ENCODE measurements around the gene FAM168A.
"Not testable (repeated sequence)": the region's sequence is repeated elsewhere in the genome, so short reads cannot be mapped to it uniquely, and the experiment has no call there.

Gene FAM168A

DNA sequence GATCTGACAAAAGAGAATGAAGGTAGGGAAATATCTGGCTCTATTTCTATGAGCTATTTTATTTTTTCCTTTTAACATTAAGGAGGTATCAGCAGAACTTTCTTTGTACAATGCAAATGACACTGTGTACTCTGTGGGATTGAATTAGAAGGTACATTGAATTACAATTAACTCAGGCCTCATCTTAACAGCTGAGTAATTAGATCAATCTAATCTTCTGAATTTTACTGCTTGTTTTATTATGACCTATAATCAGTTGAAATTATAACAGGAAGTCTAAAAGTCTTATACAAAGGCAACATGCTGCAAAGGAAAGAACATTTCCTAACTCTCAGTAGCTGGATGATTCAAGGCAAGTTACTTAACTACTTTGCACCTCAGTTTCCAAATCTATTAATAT, 151.9 kb downstream of the FAM168A start:
- no peak overlapping the region for H3K27ac ChIP-seq (ENCODE audit: low read depth, low read length)
- H3K9ac ChIP-seq (ENCODE audit: low read depth, low read length), result no peak overlapping the region
- H3K36me3 ChIP-seq (ENCODE audit: insufficient read depth, low read length), result no peaks in the 10 kb centered on the region
- peaks cover 6% of the 10 kb centered on the region; the same call in 1 of the 2 replicates for H3K4me1 ChIP-seq (ENCODE audit: insufficient read depth, low read length)
- no peaks in the 10 kb centered on the region for H3K27me3 ChIP-seq (ENCODE audit: insufficient read depth, low read length)
- H3K4me3 ChIP-seq (ENCODE audit: low read length), result no peak overlapping the region
- H3K9me3 ChIP-seq (ENCODE audit: insufficient read depth, low read depth, low read length), result no peaks in the 10 kb centered on the region

DNA sequence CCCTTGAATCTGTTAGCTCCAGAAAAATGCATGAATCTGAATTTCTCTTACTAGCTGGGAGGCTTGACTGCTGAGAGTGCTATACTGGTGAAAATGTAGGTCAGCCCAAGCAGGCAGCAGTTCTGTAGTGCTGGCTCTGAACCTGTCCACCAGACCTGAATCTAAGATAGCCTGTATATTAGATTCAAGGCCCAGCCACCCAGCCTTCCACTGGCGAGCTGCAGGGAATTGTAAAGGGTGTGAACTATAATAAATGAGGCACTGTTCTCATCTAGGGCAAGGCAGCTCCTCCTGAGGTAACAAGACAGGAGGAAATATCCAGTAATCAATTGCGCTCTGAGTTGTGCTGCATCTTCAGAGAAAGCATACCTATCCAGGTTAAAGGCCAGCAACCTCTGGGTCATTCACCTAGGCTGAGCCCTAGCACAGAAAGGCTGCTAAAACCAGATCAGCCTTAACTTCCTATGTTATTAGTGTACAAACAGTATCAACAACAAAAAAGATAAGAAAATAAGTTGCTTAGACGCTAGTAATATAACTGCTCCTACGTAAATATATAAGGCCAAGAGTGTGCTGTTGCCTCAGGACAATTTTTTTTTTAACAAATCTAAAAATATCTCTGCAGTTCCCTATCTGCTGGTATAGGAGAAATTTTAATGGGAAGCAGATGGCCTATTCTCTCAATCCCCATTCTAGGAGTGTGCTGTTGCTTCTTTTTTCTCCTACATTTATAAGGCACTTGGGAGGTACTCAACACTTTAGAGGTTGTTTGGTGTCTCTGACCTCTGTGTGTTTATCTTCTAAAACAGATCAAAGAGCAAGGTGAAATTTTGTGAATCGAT, 158.7 kb downstream of the FAM168A start:
- Histone ChIP-seq H3K9ac (ENCODE audit: low read depth, low read length) (no peak overlapping the region), H3K27me3 (ENCODE audit: insufficient read depth, low read length) (no peaks in the 10 kb centered on the region), H3K4me3 (ENCODE audit: low read length) (no peak overlapping the region), H3K4me1 (ENCODE audit: insufficient read depth, low read length) (peaks cover 26% of the 10 kb centered on the region), H3K36me3 (ENCODE audit: insufficient read depth, low read length) (no peaks in the 10 kb centered on the region), H3K27ac (ENCODE audit: low read depth, low read length) (no peak overlapping the region), H3K9me3 (ENCODE audit: insufficient read depth, low read depth, low read length) (no peaks in the 10 kb centered on the region)
- WGBS, result 93% methylated on average over 3 of the region's 5 CpGs

DNA sequence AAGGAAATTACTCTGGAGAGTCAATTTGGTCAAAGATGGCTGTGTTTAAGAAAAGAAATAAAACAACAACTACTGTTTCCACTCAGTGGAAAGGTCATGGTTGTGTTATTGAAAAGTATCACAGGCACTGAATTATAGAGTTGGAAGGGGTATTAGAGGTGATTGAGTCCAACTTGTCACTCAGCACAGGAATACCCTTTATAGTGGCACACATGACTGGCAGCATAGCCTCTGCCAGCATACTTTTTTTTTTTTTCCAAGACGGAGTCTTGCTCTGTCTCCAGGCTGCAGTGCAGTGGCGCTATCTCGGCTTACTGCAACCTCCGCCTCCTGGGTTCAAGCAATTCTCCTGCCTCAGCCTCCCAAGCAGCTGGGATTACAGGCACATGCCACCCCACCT, 161.1 kb downstream of the FAM168A start:
- WGBS, result 98% methylated on average over 4 of the region's 4 CpGs
- H3K4me3 ChIP-seq (ENCODE audit: low read length), result not testable (repeated sequence)
- peaks cover 26% of the 10 kb centered on the region for H3K4me1 ChIP-seq (ENCODE audit: insufficient read depth, low read length)

DNA sequence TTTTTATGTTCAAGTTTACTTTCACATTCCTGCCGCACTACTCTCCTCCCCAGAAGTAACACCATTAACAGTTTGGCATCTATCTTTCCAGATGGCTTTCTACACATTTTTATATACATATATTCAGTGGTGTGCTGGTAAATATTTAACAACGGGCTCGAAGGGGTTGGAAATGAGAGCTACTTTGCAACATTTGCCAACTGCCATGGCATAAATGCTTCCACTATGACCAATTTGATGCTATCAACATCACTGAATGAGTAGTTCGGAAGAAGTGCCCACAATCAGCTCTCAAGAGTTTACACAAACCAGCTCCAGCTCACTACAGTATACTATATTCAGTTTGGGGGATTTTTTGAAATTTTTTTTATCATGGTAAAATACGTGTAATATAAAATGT, 166.5 kb downstream of the FAM168A start:
- no peaks in the 10 kb centered on the region for H3K9me3 ChIP-seq (ENCODE audit: insufficient read depth, low read depth, low read length)
- H3K4me1 ChIP-seq (ENCODE audit: insufficient read depth, low read length), result peaks cover 16% of the 10 kb centered on the region
- H3K4me3 ChIP-seq (ENCODE audit: low read length), result no peak overlapping the region
- H3K9ac ChIP-seq (ENCODE audit: low read depth, low read length), result no peak overlapping the region
- H3K27me3 ChIP-seq (ENCODE audit: insufficient read depth, low read length), result no peaks in the 10 kb centered on the region
- H3K36me3 ChIP-seq (ENCODE audit: insufficient read depth, low read length), result peaks cover 3% of the 10 kb centered on the region; the same call in 1 of the 2 replicates
- no peak overlapping the region for H3K27ac ChIP-seq (ENCODE audit: low read depth, low read length)
- 100% methylated on average over 4 of the region's 5 CpGs for WGBS

More for the DNA sequence above, 161.1 kb downstream of the FAM168A start:
- not testable (repeated sequence) for H3K9me3 ChIP-seq (ENCODE audit: insufficient read depth, low read depth, low read length); H3K9ac ChIP-seq (ENCODE audit: low read depth, low read length); H3K27ac ChIP-seq (ENCODE audit: low read depth, low read length); H3K36me3 ChIP-seq (ENCODE audit: insufficient read depth, low read length); H3K27me3 ChIP-seq (ENCODE audit: insufficient read depth, low read length)

DNA sequence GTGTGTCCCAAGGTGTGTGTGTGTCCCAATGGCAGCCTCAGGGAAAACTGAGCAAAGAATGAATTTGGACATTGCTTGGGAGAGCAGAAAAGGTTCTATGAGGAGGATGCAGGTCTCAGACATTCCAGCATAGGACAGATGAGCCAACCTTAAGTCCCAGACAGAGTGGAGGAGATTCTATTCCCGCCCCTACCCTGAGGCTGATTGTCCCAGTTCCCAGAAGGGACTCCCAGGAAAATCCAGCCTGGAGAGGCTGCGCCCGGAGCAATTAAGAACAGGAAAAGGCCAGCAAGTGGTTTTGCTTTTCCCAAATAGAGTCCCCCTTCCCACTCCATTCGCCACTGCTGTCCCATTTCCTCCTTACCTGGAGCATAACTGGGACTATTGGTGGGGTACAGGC, 167.6 kb downstream of the FAM168A start:
- Histone ChIP-seq H3K9me3 (ENCODE audit: insufficient read depth, low read depth, low read length) (no peaks in the 10 kb centered on the region), H3K27me3 (ENCODE audit: insufficient read depth, low read length) (no peaks in the 10 kb centered on the region), H3K4me3 (ENCODE audit: low read length) (no peak overlapping the region), H3K9ac (ENCODE audit: low read depth, low read length) (no peak overlapping the region), H3K36me3 (ENCODE audit: insufficient read depth, low read length) (peaks cover 3% of the 10 kb centered on the region; the same call in 1 of the 2 replicates), H3K27ac (ENCODE audit: low read depth, low read length) (no peak overlapping the region), H3K4me1 (ENCODE audit: insufficient read depth, low read length) (peaks cover 10% of the 10 kb centered on the region; the same call in 1 of the 2 replicates)
- 87% methylated on average over 3 of the region's 4 CpGs for WGBS

DNA sequence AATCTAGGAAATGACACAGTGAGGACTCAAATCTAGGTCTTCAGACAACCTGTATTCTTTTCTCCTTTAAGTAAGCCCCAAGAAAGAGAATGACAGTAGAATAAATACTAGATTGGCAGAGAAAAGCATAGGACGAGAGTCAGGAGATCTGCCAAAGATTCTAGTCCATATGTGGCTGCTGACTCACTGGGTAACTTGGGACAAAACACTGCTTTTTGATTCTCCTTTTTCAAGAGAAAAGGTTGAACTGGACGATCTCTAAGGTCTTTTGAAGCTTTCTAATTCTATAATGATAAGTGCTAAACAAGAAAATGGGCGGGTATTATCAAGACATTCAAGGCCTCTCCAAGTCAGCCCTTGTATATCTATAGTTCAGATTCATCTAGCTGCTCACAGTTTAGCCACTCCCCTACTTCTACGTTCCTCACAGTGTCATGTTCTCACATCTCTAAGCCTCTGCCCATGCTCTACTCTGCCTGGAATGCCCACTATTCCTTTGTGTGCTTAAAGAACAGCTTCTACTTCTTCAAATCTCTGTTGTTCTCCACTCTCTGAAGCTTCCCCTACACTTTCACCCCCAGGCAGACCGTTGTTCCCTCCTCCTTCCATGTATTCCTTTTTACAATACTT, 168.7 kb downstream of the FAM168A start:
- Histone ChIP-seq H3K4me1 (ENCODE audit: insufficient read depth, low read length) (peaks cover 3% of the 10 kb centered on the region; the same call in 1 of the 2 replicates), H3K27ac (ENCODE audit: low read depth, low read length) (no peak overlapping the region), H3K9me3 (ENCODE audit: insufficient read depth, low read depth, low read length) (no peaks in the 10 kb centered on the region), H3K27me3 (ENCODE audit: insufficient read depth, low read length) (no peaks in the 10 kb centered on the region), H3K9ac (ENCODE audit: low read depth, low read length) (no peak overlapping the region), H3K36me3 (ENCODE audit: insufficient read depth, low read length) (peaks cover 3% of the 10 kb centered on the region; the same call in 1 of the 2 replicates), H3K4me3 (ENCODE audit: low read length) (no peak overlapping the region)
- WGBS, result 89% methylated on average over 5 of the region's 5 CpGs

DNA sequence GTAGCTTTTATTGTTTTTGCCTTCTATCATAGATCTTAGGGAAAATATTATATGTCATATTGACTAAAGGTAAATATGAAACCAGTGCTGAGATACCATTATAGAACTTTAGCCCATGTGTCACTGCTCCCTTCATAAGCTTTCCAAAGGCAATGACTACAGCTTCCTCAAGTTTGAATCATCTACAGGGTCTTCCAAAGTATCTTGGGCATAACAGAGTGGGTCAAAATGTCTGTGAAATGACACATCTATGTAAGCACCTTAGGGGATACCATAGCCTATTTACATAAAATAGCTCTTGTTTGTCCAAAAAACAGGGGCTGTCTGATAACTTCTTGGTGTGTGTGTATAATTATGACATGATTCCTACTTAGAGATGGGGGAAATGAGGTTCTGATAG, 169.2 kb downstream of the FAM168A start:
- H3K4me3 ChIP-seq (ENCODE audit: low read length), result no peak overlapping the region
- H3K36me3 ChIP-seq (ENCODE audit: insufficient read depth, low read length), result peaks cover 3% of the 10 kb centered on the region; the same call in 1 of the 2 replicates
- H3K4me1 ChIP-seq (ENCODE audit: insufficient read depth, low read length), result peaks cover 3% of the 10 kb centered on the region; the same call in 1 of the 2 replicates
- H3K9me3 ChIP-seq (ENCODE audit: insufficient read depth, low read depth, low read length), result no peaks in the 10 kb centered on the region
- no peaks in the 10 kb centered on the region for H3K27me3 ChIP-seq (ENCODE audit: insufficient read depth, low read length)
- H3K27ac ChIP-seq (ENCODE audit: low read depth, low read length), result no peak overlapping the region
- H3K9ac ChIP-seq (ENCODE audit: low read depth, low read length), result no peak overlapping the region

DNA sequence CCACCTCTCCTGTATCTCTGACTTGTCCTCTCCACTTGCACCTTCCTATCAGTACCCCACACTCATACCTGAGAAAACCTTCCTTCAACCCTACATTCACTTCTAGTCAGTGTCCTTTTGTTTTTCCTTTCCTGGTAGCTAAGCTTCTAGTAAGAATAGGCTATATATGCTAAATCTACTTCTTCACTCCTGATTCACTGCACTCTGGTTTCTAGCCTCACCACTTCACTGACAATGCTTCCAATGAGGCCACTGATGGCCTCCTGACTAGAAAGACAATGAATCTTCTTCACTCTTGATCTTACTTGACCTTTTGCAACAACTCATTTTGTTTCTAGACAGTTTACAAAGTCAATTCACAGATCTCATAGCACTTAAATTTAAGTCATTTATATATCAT, 169.7 kb downstream of the FAM168A start:
- H3K27me3 ChIP-seq (ENCODE audit: insufficient read depth, low read length), result no peaks in the 10 kb centered on the region
- no peak overlapping the region for H3K27ac ChIP-seq (ENCODE audit: low read depth, low read length)
- no peaks in the 10 kb centered on the region for H3K9me3 ChIP-seq (ENCODE audit: insufficient read depth, low read depth, low read length)
- no peak overlapping the region for H3K9ac ChIP-seq (ENCODE audit: low read depth, low read length)
- peaks cover 3% of the 10 kb centered on the region; the same call in 1 of the 2 replicates for H3K4me1 ChIP-seq (ENCODE audit: insufficient read depth, low read length)
- no peak overlapping the region for H3K4me3 ChIP-seq (ENCODE audit: low read length)
- peaks cover 3% of the 10 kb centered on the region; the same call in 1 of the 2 replicates for H3K36me3 ChIP-seq (ENCODE audit: insufficient read depth, low read length)

DNA sequence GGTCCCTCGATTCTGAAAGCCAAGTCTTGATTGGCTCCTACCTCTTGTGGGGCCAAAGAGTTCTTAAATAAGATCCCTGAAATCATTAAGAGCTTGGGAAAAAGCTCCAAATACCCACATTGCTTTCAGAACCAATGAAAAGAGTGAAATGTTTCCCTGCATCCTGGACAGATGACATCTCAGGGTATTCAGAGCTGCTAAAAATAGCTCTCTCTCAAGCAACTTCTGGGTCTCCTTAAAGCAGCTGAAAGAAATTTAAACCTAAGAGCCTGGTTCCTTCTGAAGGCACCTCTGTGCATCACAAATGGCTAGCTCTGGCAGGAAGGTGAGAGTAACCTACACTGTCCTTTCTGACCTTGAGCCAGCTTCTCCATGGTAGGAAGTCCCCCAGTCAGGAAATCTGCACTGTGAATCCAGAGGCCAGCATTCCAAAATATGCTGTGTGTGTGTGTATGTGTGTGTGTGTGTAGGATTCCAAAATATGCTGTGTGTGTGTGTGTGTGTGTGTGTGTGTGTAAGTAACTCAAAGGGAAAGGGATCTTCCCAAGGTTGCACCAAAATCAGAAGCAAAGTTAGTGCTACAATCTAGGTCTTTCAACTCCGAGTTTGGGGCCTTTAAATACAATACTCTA, 171.6 kb downstream of the FAM168A start:
- peaks cover 3% of the 10 kb centered on the region; the same call in 1 of the 2 replicates for H3K4me1 ChIP-seq (ENCODE audit: insufficient read depth, low read length)
- 97% methylated on average over 2 of the region's 2 CpGs for WGBS

DNA sequence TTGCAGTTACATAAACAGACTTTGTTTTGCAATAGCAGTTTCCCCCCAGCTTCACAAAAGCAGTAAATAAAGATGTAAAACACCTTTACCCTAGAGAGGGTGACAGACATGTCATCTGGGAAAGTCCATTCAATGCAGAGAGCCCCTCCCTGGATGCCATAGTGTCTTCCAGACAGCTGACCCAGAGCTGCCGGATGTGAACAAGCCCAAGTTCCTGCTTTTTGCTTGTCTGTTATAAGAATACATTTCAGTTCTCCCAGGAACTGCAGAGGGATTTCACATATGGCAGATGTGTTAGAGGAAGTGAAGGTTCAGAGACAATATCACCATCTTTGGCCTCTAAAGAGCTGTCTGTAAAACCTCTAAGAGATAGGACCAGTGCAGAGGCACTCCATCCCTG, 172.8 kb downstream of the FAM168A start:
- Histone ChIP-seq H3K9me3 (ENCODE audit: insufficient read depth, low read depth, low read length) (no peaks in the 10 kb centered on the region), H3K36me3 (ENCODE audit: insufficient read depth, low read length) (peaks cover 3% of the 10 kb centered on the region; the same call in 1 of the 2 replicates), H3K9ac (ENCODE audit: low read depth, low read length) (no peak overlapping the region), H3K4me1 (ENCODE audit: insufficient read depth, low read length) (peaks cover 3% of the 10 kb centered on the region; the same call in 1 of the 2 replicates), H3K27ac (ENCODE audit: low read depth, low read length) (no peak overlapping the region), H3K4me3 (ENCODE audit: low read length) (no peak overlapping the region), H3K27me3 (ENCODE audit: insufficient read depth, low read length) (no peaks in the 10 kb centered on the region)
- WGBS, result 80% methylated on average over 1 of the region's 1 CpG

More for the DNA sequence above, 171.6 kb downstream of the FAM168A start:
- H3K4me3 ChIP-seq (ENCODE audit: low read length), result no peak overlapping the region
- H3K36me3 ChIP-seq (ENCODE audit: insufficient read depth, low read length), result peaks cover 3% of the 10 kb centered on the region; the same call in 1 of the 2 replicates
- no peaks in the 10 kb centered on the region for H3K9me3 ChIP-seq (ENCODE audit: insufficient read depth, low read depth, low read length)
- H3K9ac ChIP-seq (ENCODE audit: low read depth, low read length), result no peak overlapping the region
- no peak overlapping the region for H3K27ac ChIP-seq (ENCODE audit: low read depth, low read length)
- no peaks in the 10 kb centered on the region for H3K27me3 ChIP-seq (ENCODE audit: insufficient read depth, low read length)

DNA sequence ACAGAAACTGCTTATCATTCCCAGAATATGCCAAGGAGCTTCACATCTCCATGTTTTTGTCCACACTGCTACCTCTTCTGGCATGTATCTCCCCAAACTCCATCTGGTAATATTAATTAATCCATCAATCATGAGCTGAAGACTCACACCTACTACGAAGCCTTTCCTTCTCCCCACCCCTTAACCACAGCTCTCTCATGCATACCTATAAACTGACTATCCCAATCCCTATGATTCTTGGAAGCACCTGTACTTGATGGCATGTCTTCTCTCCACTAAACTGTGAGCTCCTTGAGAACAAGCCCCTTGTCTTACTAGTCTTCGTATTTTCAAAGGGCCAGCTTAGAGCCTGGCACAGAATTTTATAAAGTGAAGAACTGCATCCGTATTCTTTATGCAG, 174.4 kb downstream of the FAM168A start:
- WGBS, result 98% methylated on average over 3 of the region's 3 CpGs

More for the DNA sequence above, 174.4 kb downstream of the FAM168A start:
- H3K27me3 ChIP-seq (ENCODE audit: insufficient read depth, low read length), result no peaks in the 10 kb centered on the region
- H3K27ac ChIP-seq (ENCODE audit: low read depth, low read length), result no peak overlapping the region
- no peaks in the 10 kb centered on the region for H3K9me3 ChIP-seq (ENCODE audit: insufficient read depth, low read depth, low read length)
- peaks cover 3% of the 10 kb centered on the region; the same call in 1 of the 2 replicates for H3K4me1 ChIP-seq (ENCODE audit: insufficient read depth, low read length)
- no peak overlapping the region for H3K9ac ChIP-seq (ENCODE audit: low read depth, low read length)
- H3K36me3 ChIP-seq (ENCODE audit: insufficient read depth, low read length), result peaks cover 1% of the 10 kb centered on the region; the same call in 1 of the 2 replicates
- no peak overlapping the region for H3K4me3 ChIP-seq (ENCODE audit: low read length)
